GM12892 (cell line): ENCODE results near the gene DHX30.

Experiments used
- POLR2A ChIP-seq: IDR thresholded peaks from 2 replicates; pipeline ENCODE4 v1.6.1; 2011; ENCODE audit warnings: low read depth, low read length, control low read depth
- POLR2AphosphoS5 ChIP-seq: IDR thresholded peaks from 2 replicates; pipeline ENCODE4 v1.6.1; 2011; ENCODE audit warnings: low read depth, low read length, control low read depth

GRCh38 chr3:47761046-47761445, 41.9 kb upstream of the DHX30 start:
- no peak for TF ChIP-seq POLR2AphosphoS5
- no peak for TF ChIP-seq POLR2A
